ENCODE measurements around the gene AIDA. TPM values are rescaled to one million over a fixed set of nuclear protein-coding genes. Genes with fewer than 3 reads are reported as not detected.

AIDA gene
- total RNA-seq, 2 experiments from 2014 or later = 67.1 to 71.5 TPM

GRCh38 chr1:222620566-222620965, 91.7 kb downstream of the AIDA start:
- peaks cover 13% of the 10 kb centered on the region for H3K36me3 Mint-ChIP-seq (ENCODE audit: low read depth)
- H3K27ac Mint-ChIP-seq = no peak overlapping the region
- ATAC-seq (no peak), DNase-seq (no peak)
- ChIA-PET CTCF (interaction anchor here (1.7 to 5.1 kb wide), 3 partner anchors 13 to 165 kb away, joined by 4 to 43 read pairs (median 8); partner anchors contain the start of gene TAF1A), POLR2A (interaction anchor here (2.7 kb wide), 1 partner anchor 92 kb away, joined by 10 read pairs; the partner anchor contains the start of genes AIDA and BROX)
- H3K4me1 Mint-ChIP-seq (ENCODE audit: low read depth) = peaks cover 19% of the 10 kb centered on the region
- no peak overlapping the region for H3K4me3 Mint-ChIP-seq
- no peaks in the 10 kb centered on the region for H3K9me3 Mint-ChIP-seq (ENCODE audit: insufficient read depth)
- peaks cover 4% of the 10 kb centered on the region for H3K27me3 Mint-ChIP-seq (ENCODE audit: low read depth)

DNA sequence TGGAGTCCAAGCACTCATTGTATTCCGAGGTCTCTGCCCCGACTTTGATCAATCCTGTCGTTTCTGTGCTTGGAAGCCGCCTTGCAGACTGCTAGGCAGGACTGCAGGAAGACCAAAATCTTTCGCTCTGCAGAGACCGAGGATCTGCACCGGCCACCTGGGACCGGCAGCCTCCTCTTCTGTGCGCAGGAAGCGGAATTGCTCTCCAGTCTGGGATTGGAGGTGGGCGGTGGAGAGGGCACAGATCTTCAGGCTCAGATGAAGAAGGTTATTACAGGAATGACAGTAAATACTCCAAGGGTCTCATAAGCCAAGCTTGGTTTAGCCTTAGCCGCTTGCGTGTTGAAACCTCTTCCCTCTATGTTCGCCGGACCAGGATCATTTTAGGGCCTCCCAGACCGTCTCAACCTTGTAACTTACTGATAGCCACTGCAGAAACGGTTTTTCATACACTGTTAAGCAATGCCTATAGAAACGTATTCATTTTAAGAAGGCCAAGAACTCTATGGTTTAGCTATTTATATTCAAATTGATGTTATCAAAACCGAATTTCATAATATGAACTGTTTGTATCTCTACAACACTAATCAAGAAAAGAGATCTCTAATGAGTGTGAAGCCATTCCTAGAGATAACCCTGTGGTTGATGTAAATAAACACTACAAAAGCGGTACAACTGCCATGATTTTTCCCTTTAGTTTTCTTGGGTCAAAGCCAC, 93.3 kb downstream of the AIDA start:
- peak overlapping the region; percentile 81 for H3K4me3 Mint-ChIP-seq
- H3K27ac Mint-ChIP-seq = peak overlapping the region; percentile 75
- peaks cover 19% of the 10 kb centered on the region for H3K4me1 Mint-ChIP-seq (ENCODE audit: low read depth)
- no peaks in the 10 kb centered on the region for H3K9me3 Mint-ChIP-seq (ENCODE audit: insufficient read depth)
- H3K27me3 Mint-ChIP-seq (ENCODE audit: low read depth) = peaks cover 13% of the 10 kb centered on the region
- no peak for ATAC-seq
- H3K36me3 Mint-ChIP-seq (ENCODE audit: low read depth) = peaks cover 12% of the 10 kb centered on the region
- no peak for DNase-seq
- CTCF ChIA-PET = interaction anchor here (1.0 to 5.1 kb wide), 6 partner anchors 15 to 164 kb away, joined by 3 to 43 read pairs (median 4); partner anchors contain the start of gene TAF1A
- POLR2A ChIA-PET = interaction anchor here (0.9 to 2.7 kb wide), 3 partner anchors 21 to 94 kb away, joined by 3 to 10 read pairs (median 4); partner anchors contain the start of genes AIDA and BROX

Other genes with a start within 250 kb of the AIDA start
- gene HHIPL2, start 164.4 kb downstream of the AIDA start, total RNA-seq = under 1 TPM; 0.18 to 0.50 TPM
- gene TAF1A, start 122.6 kb downstream of the AIDA start, total RNA-seq = 10 to 100 TPM in 1 of 2 experiments, 1 to 10 TPM in 1; 10.0 to 12.8 TPM
- gene MIA3, start 94.4 kb downstream of the AIDA start, total RNA-seq = 10 to 100 TPM; 47.4 to 56.2 TPM
- gene BROX, start 73 bp upstream of the AIDA start, total RNA-seq = 10 to 100 TPM; 38.1 to 41.6 TPM
- not detected for gene FAM177B, start 24.7 kb upstream of the AIDA start, total RNA-seq
- 1 to 10 TPM; 1.5 to 2.0 TPM for gene DISP1, start 102.5 kb upstream of the AIDA start, total RNA-seq

Data from activated CD8-positive, alpha-beta T cell treated with anti-CD3 and anti-CD28 coated beads, Interleukin-2, amount 10 ng/mL, durations not matched to agents 7 days and 5 days (primary cell).